Measurements from ENCODE around the gene NCBP3. TPM values are rescaled to one million over a fixed set of nuclear protein-coding genes. Genes with fewer than 3 reads are reported as not detected.
"Not testable (repeated sequence)": the region's sequence is repeated elsewhere in the genome, so short reads cannot be mapped to it uniquely, and the experiment has no call there.

NCBP3 gene
- total RNA-seq, 2 donors from 2014 or later, result 23.4 to 34.2 TPM

DNA sequence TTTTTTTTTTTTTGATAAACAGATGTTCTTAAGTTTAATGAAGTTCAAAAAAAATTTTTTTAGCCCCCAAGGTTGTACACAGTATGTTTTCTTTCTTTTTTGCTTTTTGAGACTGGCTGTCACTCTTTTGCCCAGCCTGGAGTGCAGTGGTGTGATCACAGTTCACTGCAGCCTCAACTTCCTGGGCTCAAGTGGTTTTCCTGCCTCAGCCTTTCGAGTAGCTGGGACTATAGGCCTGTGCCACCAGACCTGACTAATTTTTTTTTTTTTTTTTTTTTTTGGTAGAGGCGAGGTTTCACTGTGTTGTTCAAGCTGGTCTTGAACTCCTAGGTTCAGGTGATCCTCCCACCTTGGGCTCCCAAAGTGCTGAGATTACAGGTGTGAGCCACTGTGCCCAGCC, 57.8 kb downstream of the NCBP3 start:
- no peaks in the 10 kb centered on the region for H3K36me3 ChIP-seq (replicated peaks in 1 of 2; ENCODE audit: insufficient read depth in 1 of 2, low read depth in 2 of 2)
- TF ChIP-seq POLR2A (IDR thresholded peaks at IDR 0.05) (no peak), CTCF (IDR thresholded peaks at IDR 0.05) (no peak)
- H3K27me3 ChIP-seq, result no peaks in the 10 kb centered on the region
- no peak overlapping the region for H3K4me3 ChIP-seq
- no peak overlapping the region for H3K27ac ChIP-seq
- 69 to 80% methylated on average over 2 of the region's 2 CpGs for WGBS, 2 donors
- no peaks in the 10 kb centered on the region for H3K9me3 ChIP-seq
- intact Hi-C loops (cut with DNase I), result no loop called here
- ATAC-seq (no peak), DNase-seq (no peak)
- no peaks in the 10 kb centered on the region for H3K4me1 ChIP-seq

GRCh38 chr17:3785323-3785722, 60.7 kb downstream of the NCBP3 start:
- H3K36me3 ChIP-seq (replicated peaks in 1 of 2; ENCODE audit: insufficient read depth in 1 of 2, low read depth in 2 of 2); DNase-seq; H3K4me1 ChIP-seq; intact Hi-C loops (cut with DNase I); H3K4me3 ChIP-seq; ATAC-seq; H3K9me3 ChIP-seq; H3K27me3 ChIP-seq; H3K27ac ChIP-seq: not testable (repeated sequence)
- WGBS, 2 donors, result 74 to 76% methylated on average over 5 of the region's 5 CpGs

DNA sequence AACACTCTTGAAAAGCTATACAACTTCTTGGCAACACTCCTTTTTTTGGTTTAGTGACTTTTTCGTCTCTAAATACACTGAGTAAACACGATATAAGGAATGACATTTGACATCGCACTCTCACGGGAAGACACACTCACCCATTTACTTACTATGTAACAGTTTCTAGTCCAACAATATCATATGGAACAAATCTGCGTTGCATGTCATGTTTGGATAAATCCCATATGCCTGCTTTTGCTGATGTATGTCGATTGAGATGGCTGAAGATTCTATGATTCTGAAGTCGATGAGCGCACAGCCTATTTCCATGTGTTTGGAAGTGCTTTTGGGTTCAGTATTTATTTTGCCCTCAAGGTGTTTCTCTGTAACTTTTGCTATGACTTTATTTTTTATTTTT, 63.3 kb downstream of the NCBP3 start:
- intact Hi-C loops (cut with DNase I), result no loop called here
- DNase-seq (no peak), ATAC-seq (no peak)
- Histone ChIP-seq H3K27ac (no peak overlapping the region), H3K4me3 (no peak overlapping the region), H3K9me3 (no peaks in the 10 kb centered on the region), H3K27me3 (no peaks in the 10 kb centered on the region), H3K4me1 (no peaks in the 10 kb centered on the region), H3K36me3 (replicated peaks in 1 of 2; ENCODE audit: insufficient read depth in 1 of 2, low read depth in 2 of 2) (no peaks in the 10 kb centered on the region)
- TF ChIP-seq POLR2A (IDR thresholded peaks at IDR 0.05) (no peak), CTCF (IDR thresholded peaks at IDR 0.05) (no peak)
- 70 to 79% methylated on average over 8 of the region's 8 CpGs for WGBS, 2 donors

DNA sequence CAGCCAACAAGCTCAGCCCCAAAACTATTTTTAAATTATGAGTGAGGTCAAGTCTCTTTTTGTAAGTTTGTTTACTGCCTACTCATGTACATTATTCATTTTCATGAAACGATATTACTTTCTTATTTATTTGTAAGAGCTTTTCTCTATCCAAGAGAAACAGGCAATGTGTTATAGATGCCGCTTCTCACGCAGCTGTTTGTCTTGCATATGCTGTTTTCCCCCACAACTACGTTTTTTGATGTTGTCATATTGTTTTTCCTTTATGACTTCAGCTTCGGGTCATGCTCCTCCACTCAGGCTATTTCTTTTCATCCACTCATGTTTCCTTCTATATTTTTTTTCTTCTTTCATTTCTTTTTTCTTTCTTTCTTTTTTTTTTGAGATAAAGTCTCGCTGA, 65.1 kb downstream of the NCBP3 start:
- DNase-seq, result no peak
- Histone ChIP-seq H3K27me3 (no peaks in the 10 kb centered on the region), H3K9me3 (no peaks in the 10 kb centered on the region), H3K4me1 (no peaks in the 10 kb centered on the region), H3K4me3 (no peak overlapping the region), H3K27ac (no peak overlapping the region), H3K36me3 (replicated peaks in 1 of 2; ENCODE audit: insufficient read depth in 1 of 2, low read depth in 2 of 2) (no peaks in the 10 kb centered on the region)
- WGBS, 2 donors, result 67 to 83% methylated on average over 6 of the region's 6 CpGs
- TF ChIP-seq CTCF (IDR thresholded peaks at IDR 0.05) (no peak), POLR2A (IDR thresholded peaks at IDR 0.05) (no peak)
- no peak for ATAC-seq
- intact Hi-C loops (cut with DNase I), result no loop called here

DNA sequence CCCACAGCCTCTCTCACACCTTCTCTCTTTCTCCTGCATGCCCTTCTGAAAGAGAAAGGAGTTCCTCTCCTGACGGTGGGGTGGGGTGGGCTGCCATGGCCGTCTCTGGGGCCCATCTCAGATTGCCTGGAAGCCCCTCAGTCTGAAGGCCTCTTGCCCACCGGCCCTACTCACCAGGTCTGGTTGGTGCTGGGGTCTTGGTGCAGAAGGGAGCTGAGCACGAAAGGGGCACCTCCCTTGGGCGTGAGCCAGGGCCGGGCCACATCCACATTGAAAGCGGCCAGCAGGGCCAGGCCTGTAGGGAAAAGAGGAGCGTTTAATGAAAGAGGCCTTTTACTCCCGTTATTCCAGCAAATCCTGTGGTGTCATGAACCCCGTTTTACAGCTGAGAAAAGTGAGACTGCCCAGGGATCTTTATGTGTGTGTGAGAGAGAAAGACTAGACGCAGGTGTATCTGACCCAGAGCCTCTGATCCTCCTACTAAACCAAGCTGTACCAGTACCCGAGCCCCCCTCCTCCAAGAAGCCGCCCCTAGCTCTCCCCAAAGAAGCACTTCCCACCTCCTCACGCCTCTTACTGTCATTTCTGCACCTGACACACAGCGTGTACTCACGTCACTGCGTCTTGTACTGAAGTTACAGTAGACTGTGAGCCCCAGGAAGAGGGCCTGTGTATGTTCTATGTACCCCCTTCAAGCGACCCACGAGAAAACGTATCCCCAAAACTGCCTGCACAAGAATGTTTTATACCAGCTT, 68.5 kb downstream of the NCBP3 start:
- H3K27me3 ChIP-seq, result no peaks in the 10 kb centered on the region
- 69 to 78% methylated on average over 16 to 20 of the region's 20 CpGs for WGBS, 2 donors
- H3K27ac ChIP-seq, result no peak overlapping the region
- H3K9me3 ChIP-seq, result no peaks in the 10 kb centered on the region
- intact Hi-C loops (cut with DNase I), result no loop called here
- no peak overlapping the region for H3K4me3 ChIP-seq
- ATAC-seq (no peak), DNase-seq (no peak)
- no peaks in the 10 kb centered on the region for H3K4me1 ChIP-seq
- TF ChIP-seq POLR2A (IDR thresholded peaks at IDR 0.05) (no peak), CTCF (IDR thresholded peaks at IDR 0.05) (no peak)
- no peaks in the 10 kb centered on the region for H3K36me3 ChIP-seq (replicated peaks in 1 of 2; ENCODE audit: insufficient read depth in 1 of 2, low read depth in 2 of 2)

All from body of pancreas (tissue), 4 donors.